Measurements from ENCODE around the gene OSBPL5. TPM values are rescaled to one million over a fixed set of nuclear protein-coding genes. Genes with fewer than 3 reads are reported as not detected.

Gene OSBPL5
- total and polyA plus RNA-seq, 9 of the 15 experiments (the other 6 are each of a cell fraction or from before 2014, with no cell fraction given): 0.06 to 14.8 (median 3.2) TPM

- DNase-seq (ENCODE audit: extremely low read depth in 1 of 4, low spot score in 3 of 4): no peak
- intact Hi-C loops (cut with micrococcal nuclease) (no loop called here), in situ Hi-C loops (cut with MboI) (no loop called here)
- POLR2A ChIA-PET: no interaction called here
- no TSS peak for BruUV-seq (replicated peaks)
- H3K9ac ChIP-seq (ENCODE audit: insufficient read depth in 1 of 2, low read depth in 2 of 2, low read length in 2 of 2): no peak overlapping the region; a peak in 1 of 4 replicates
- H3K79me2 ChIP-seq (ENCODE audit: control insufficient read depth, insufficient read depth, low read length): no peaks in the 10 kb centered on the region
- no peak overlapping the region for H2AFZ ChIP-seq (ENCODE audit: low read depth, low read length)
- no peak overlapping the region for H3K4me3 ChIP-seq
- peaks cover 33 to 80% of the 10 kb centered on the region in 2 experiments; a peak in 4 of 5 replicates for H3K27me3 ChIP-seq (ENCODE audit: control insufficient read depth in 2 of 2, insufficient read depth in 2 of 2, low read length in 2 of 2)
- H3K9me3 ChIP-seq (replicated peaks; ENCODE audit: control insufficient read depth, insufficient read depth, low read depth, low read length): no peaks in the 10 kb centered on the region
- 7% methylated on average over 16 of the region's 17 CpGs for WGBS (ENCODE audit: insufficient coverage, low coverage, missing lambda C conversion rate)
- no peak for FAIRE-seq
- peaks cover 0 to 44% of the 10 kb centered on the region in 2 experiments; a peak in 2 of 5 replicates for H3K4me1 ChIP-seq (replicated peaks in 1 of 2; ENCODE audit: control insufficient read depth in 2 of 2, insufficient read depth in 2 of 2, low read length in 2 of 2)
- H3K9me1 ChIP-seq (ENCODE audit: control insufficient read depth, insufficient read depth, low read length): no peaks in the 10 kb centered on the region
- no peak overlapping the region for H3K27ac ChIP-seq (ENCODE audit: extremely low read depth, low read depth, low read length)
- peaks cover 8% of the 10 kb centered on the region for H4K20me1 ChIP-seq (replicated peaks; ENCODE audit: control insufficient read depth, insufficient read depth, low read length)
- H3K36me3 ChIP-seq (ENCODE audit: control insufficient read depth, insufficient read depth, low read length): no peaks in the 10 kb centered on the region
- no peak for ATAC-seq
- CTCF ChIA-PET (ENCODE audit: low intra/inter-chr PET ratio): no interaction called here
- H3K4me2 ChIP-seq (ENCODE audit: insufficient read depth, low read length): no peak overlapping the region
- TF ChIP-seq ADNP (tag; IDR thresholded peaks at IDR 0.05): no peak
- TF ChIP-seq MTA1 (IDR thresholded peaks at IDR 0.05; ENCODE audit: borderline replicate concordance): no peak
- TF ChIP-seq PATZ1 (CRISPR knock-in tag; IDR thresholded peaks at IDR 0.05; ENCODE audit: borderline replicate concordance): no peak
- no peak for TF ChIP-seq BRD9 (IDR thresholded peaks at IDR 0.05; ENCODE audit: low read depth, partially characterized antibody)
- no peak for TF ChIP-seq BCLAF1 (IDR thresholded peaks at IDR 0.05; ENCODE audit: borderline replicate concordance in 1 of 2, control insufficient read depth in 1 of 2, low read depth in 2 of 2, low read length in 1 of 2)
- TF ChIP-seq ZEB2 (IDR thresholded peaks at IDR 0.05): no peak
- TF ChIP-seq CREB1 (IDR thresholded peaks at IDR 0.05): no peak
- TF ChIP-seq CREB1 (CRISPR knock-in tag; IDR thresholded peaks at IDR 0.05): no peak
- TF ChIP-seq MAZ (CRISPR knock-in tag; conservative IDR thresholded peaks at IDR 0.05 in 1 of 2, IDR thresholded peaks at IDR 0.05 in 1 of 2): no peak
- TF ChIP-seq SMARCC2 (IDR thresholded peaks at IDR 0.05; ENCODE audit: low read depth): no peak
- TF ChIP-seq ZBTB49 (CRISPR knock-in tag; IDR thresholded peaks at IDR 0.05; ENCODE audit: borderline replicate concordance): no peak
- TF ChIP-seq ZNF778 (CRISPR knock-in tag; IDR thresholded peaks at IDR 0.05): no peak
- no peak for TF ChIP-seq ZNF347 (CRISPR knock-in tag; IDR thresholded peaks at IDR 0.05; ENCODE audit: low read depth)
Observed at GRCh38 chr11:3201677-3202181, 36.6 kb upstream of the OSBPL5 start.
